Fibroblast of peridontal ligament (primary cell): Measurements from ENCODE around the gene LRPAP1.

Experiments
- DNase-seq: peaks from one replicate; pipeline ENCODE4 v3.0.0-alpha.2; 2010; ENCODE audit errors: extremely low read depth

LRPAP1 gene

GRCh38 chr4:3485011-3485791 is 47.0 kb downstream of the LRPAP1 start:
- DNase-seq: no peak

- no peak for DNase-seq
These were observed 47.9 kb downstream of the LRPAP1 start for GRCh38 chr4:3484057-3484973.

GRCh38 chr4:3483471-3483921 is 48.7 kb downstream of the LRPAP1 start:
- peak; percentile 22 for DNase-seq

- no peak for DNase-seq
These were observed 49.5 kb downstream of the LRPAP1 start for GRCh38 chr4:3482707-3483106.

- DNase-seq: no peak
These were observed 50.3 kb downstream of the LRPAP1 start for GRCh38 chr4:3481783-3482393.

- DNase-seq: no peak
These were observed 51.1 kb downstream of the LRPAP1 start for GRCh38 chr4:3481113-3481531.

GRCh38 chr4:3480528-3481112 is 51.6 kb downstream of the LRPAP1 start:
- DNase-seq: peak; percentile 72

GRCh38 chr4:3479358-3480101 is 52.7 kb downstream of the LRPAP1 start:
- DNase-seq: no peak

- DNase-seq: no peak
These were observed 53.5 kb downstream of the LRPAP1 start for GRCh38 chr4:3478446-3479357.

GRCh38 chr4:3477750-3478430 is 54.3 kb downstream of the LRPAP1 start:
- DNase-seq: no peak

GRCh38 chr4:3476936-3477749 is 55.1 kb downstream of the LRPAP1 start:
- no peak for DNase-seq

GRCh38 chr4:3476341-3476747 is 55.9 kb downstream of the LRPAP1 start:
- DNase-seq: no peak

- no peak for DNase-seq
These were observed 56.4 kb downstream of the LRPAP1 start for GRCh38 chr4:3475713-3476260.

GRCh38 chr4:3475041-3475712 is 57.0 kb downstream of the LRPAP1 start:
- no peak for DNase-seq

- DNase-seq: no peak
These were observed 58.0 kb downstream of the LRPAP1 start for GRCh38 chr4:3473996-3474765.

GRCh38 chr4:3473181-3473950 is 58.9 kb downstream of the LRPAP1 start:
- no peak for DNase-seq
